Activated CD8-positive, alpha-beta memory T cell treated with anti-CD3 and anti-CD28 coated beads, Interleukin-2, amount 10 ng/mL, durations not matched to agents 7 days and 5 days (primary cell): ENCODE data around the gene SORCS1. TPM values are rescaled to one million over a fixed set of nuclear protein-coding genes. Genes with fewer than 3 reads are reported as not detected.

Experiments used
- ATAC-seq: fragments of 150-1000 bp; cut with Tn5 transposase; one replicate; pipeline ENCODE4 v1.10.0; 2021; ENCODE audit warnings: moderate library complexity
- CTCF ChIA-PET: fragments of 350-600 bp; sonication (Branson Sonifier 250); formaldehyde crosslinking; loops from one replicate; lab custom pipeline; 2021; ENCODE audit warnings: antibody characterized with exemption; lab: Charles Lee
- DNase-seq: peaks from one replicate; pipeline ENCODE4 v3.0.0-alpha.2; 2020
- H3K27ac Mint-ChIP-seq: one replicate; pipeline ENCODE4 v1.8.0; 2021; ENCODE audit warnings: mild to moderate bottlenecking, mixed read lengths
- H3K27me3 Mint-ChIP-seq: one replicate; pipeline ENCODE4 v1.8.0; 2021; ENCODE audit warnings: mixed read lengths
- H3K36me3 Mint-ChIP-seq: one replicate; pipeline ENCODE4 v1.8.0; 2021; ENCODE audit warnings: mild to moderate bottlenecking, mixed read lengths
- H3K4me1 Mint-ChIP-seq: one replicate; pipeline ENCODE4 v1.8.0; 2021; ENCODE audit warnings: mixed read lengths
- H3K4me3 Mint-ChIP-seq: one replicate; pipeline ENCODE4 v1.8.0; 2021; ENCODE audit warnings: mild to moderate bottlenecking, moderate library complexity, mixed read lengths
- H3K9me3 Mint-ChIP-seq: one replicate; pipeline ENCODE4 v1.8.0; 2022; ENCODE audit warnings: low read depth, mixed read lengths
- total RNA-seq, 2 experiments: library from RNA; stranded (reverse); gene quantifications; one replicate each; pipeline ENCODE4 v1.2.3, GENCODE V29; 2021

Gene SORCS1
- total RNA-seq, 2 experiments from 2014 or later = not detected

- no peak for DNase-seq
Measured at GRCh38 chr10:107144490-107144889, 20.0 kb downstream of the SORCS1 start.

GRCh38 chr10:107141524-107142061, 22.9 kb downstream of the SORCS1 start:
- Mint-ChIP-seq H3K27me3 (no peaks in the 10 kb centered on the region), H3K9me3 (peaks cover 7% of the 10 kb centered on the region), H3K4me1 (no peaks in the 10 kb centered on the region), H3K27ac (no peak overlapping the region), H3K36me3 (no peaks in the 10 kb centered on the region), H3K4me3 (no peak overlapping the region)
- CTCF ChIA-PET = no interaction called here
- ATAC-seq (no peak), DNase-seq (no peak)

More at GRCh38 chr10:107144490-107144889, 20.0 kb downstream of the SORCS1 start:
- H3K27ac Mint-ChIP-seq = no peak overlapping the region
- no peaks in the 10 kb centered on the region for H3K36me3 Mint-ChIP-seq
- no peaks in the 10 kb centered on the region for H3K4me1 Mint-ChIP-seq
- peaks cover 6% of the 10 kb centered on the region for H3K9me3 Mint-ChIP-seq
- ATAC-seq = no peak
- CTCF ChIA-PET = no interaction called here
- no peak overlapping the region for H3K4me3 Mint-ChIP-seq
- no peaks in the 10 kb centered on the region for H3K27me3 Mint-ChIP-seq

- H3K9me3 Mint-ChIP-seq = peaks cover 7% of the 10 kb centered on the region
- ATAC-seq (no peak), DNase-seq (no peak)
- no peak overlapping the region for H3K27ac Mint-ChIP-seq
- no peaks in the 10 kb centered on the region for H3K36me3 Mint-ChIP-seq
- H3K4me3 Mint-ChIP-seq = no peak overlapping the region
- no peaks in the 10 kb centered on the region for H3K4me1 Mint-ChIP-seq
- CTCF ChIA-PET = no interaction called here
- no peaks in the 10 kb centered on the region for H3K27me3 Mint-ChIP-seq
Measured at GRCh38 chr10:107139237-107139636, 25.3 kb downstream of the SORCS1 start.

DNA sequence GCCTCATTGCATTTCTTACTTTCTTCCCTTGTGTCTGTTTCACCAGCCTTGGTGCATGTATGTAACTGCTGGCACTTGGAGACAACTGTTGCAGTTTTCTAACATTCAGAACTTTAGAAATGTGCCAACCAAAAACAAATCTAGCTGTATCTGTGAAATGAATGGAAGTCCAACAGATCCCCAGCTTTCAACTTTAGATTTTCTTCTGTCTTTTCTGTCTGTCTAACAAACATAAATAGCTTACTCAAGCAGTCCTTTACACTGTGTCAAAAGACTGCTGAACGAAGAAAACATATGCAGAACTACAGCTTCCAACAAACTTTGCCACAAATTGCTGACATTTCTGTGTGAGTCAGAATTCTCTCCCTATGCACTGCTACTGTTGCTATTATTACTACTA, 30.9 kb downstream of the SORCS1 start:
- Mint-ChIP-seq H3K4me1 (no peaks in the 10 kb centered on the region), H3K27ac (no peak overlapping the region), H3K36me3 (no peaks in the 10 kb centered on the region), H3K27me3 (no peaks in the 10 kb centered on the region), H3K4me3 (no peak overlapping the region), H3K9me3 (peaks cover 15% of the 10 kb centered on the region)
- no peak for ATAC-seq
- DNase-seq = no peak
- CTCF ChIA-PET = no interaction called here

GRCh38 chr10:107129000-107129399, 35.5 kb downstream of the SORCS1 start:
- Mint-ChIP-seq H3K4me3 (no peak overlapping the region), H3K4me1 (no peaks in the 10 kb centered on the region), H3K9me3 (peaks cover 16% of the 10 kb centered on the region), H3K27me3 (no peaks in the 10 kb centered on the region), H3K36me3 (no peaks in the 10 kb centered on the region), H3K27ac (no peak overlapping the region)
- no peak for ATAC-seq
- no peak for DNase-seq
- CTCF ChIA-PET = no interaction called here

- no peak for ATAC-seq
- Mint-ChIP-seq H3K4me3 (no peak overlapping the region), H3K4me1 (no peaks in the 10 kb centered on the region), H3K36me3 (no peaks in the 10 kb centered on the region), H3K9me3 (peaks cover 15% of the 10 kb centered on the region), H3K27me3 (no peaks in the 10 kb centered on the region), H3K27ac (no peak overlapping the region)
- DNase-seq = no peak
- CTCF ChIA-PET = no interaction called here
Measured at GRCh38 chr10:107126512-107127065, 37.9 kb downstream of the SORCS1 start.

GRCh38 chr10:107122703-107123102, 41.8 kb downstream of the SORCS1 start:
- Mint-ChIP-seq H3K4me1 (no peaks in the 10 kb centered on the region), H3K4me3 (no peak overlapping the region), H3K36me3 (no peaks in the 10 kb centered on the region), H3K27ac (no peak overlapping the region), H3K27me3 (no peaks in the 10 kb centered on the region), H3K9me3 (peaks cover 5% of the 10 kb centered on the region)
- ATAC-seq (no peak), DNase-seq (no peak)
- CTCF ChIA-PET = no interaction called here

DNA sequence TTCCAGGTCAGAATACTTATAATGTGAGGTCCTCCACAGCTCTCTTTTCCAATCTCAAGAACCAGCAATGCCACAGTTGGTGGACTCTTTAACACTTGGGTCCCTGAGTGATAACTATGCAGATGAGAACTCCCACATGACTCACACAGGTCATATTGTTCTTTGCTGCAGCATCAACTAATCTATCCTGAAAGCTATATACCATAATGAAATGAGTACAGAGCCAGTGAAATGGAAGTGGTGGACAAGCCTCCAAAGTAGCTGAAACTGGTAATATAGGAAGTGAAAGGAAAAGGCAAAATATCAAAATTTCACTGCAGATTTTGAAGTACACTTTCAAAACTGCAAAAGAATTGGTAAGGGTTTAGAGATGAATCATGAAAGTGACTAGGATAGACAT, 45.6 kb downstream of the SORCS1 start:
- H3K4me3 Mint-ChIP-seq = no peak overlapping the region
- no peaks in the 10 kb centered on the region for H3K36me3 Mint-ChIP-seq
- no peaks in the 10 kb centered on the region for H3K27me3 Mint-ChIP-seq
- H3K27ac Mint-ChIP-seq = no peak overlapping the region
- CTCF ChIA-PET = interaction anchor here (0.5 kb wide), 1 partner anchor 1473 kb away, joined by 3 read pairs; no protein-coding TSS in a partner anchor
- H3K9me3 Mint-ChIP-seq = peaks cover 4% of the 10 kb centered on the region
- DNase-seq (no peak), ATAC-seq (no peak)
- no peaks in the 10 kb centered on the region for H3K4me1 Mint-ChIP-seq

- no peaks in the 10 kb centered on the region for H3K4me1 Mint-ChIP-seq
- ATAC-seq = no peak
- H3K27ac Mint-ChIP-seq = no peak overlapping the region
- H3K4me3 Mint-ChIP-seq = no peak overlapping the region
- H3K27me3 Mint-ChIP-seq = no peaks in the 10 kb centered on the region
- no peak for DNase-seq
- no peaks in the 10 kb centered on the region for H3K36me3 Mint-ChIP-seq
- CTCF ChIA-PET = no interaction called here
- peaks cover 7% of the 10 kb centered on the region for H3K9me3 Mint-ChIP-seq
Measured at GRCh38 chr10:107104026-107104652, 60.4 kb downstream of the SORCS1 start.

GRCh38 chr10:107103174-107104025, 61.1 kb downstream of the SORCS1 start:
- CTCF ChIA-PET = no interaction called here
- DNase-seq (no peak), ATAC-seq (no peak)
- H3K36me3 Mint-ChIP-seq = no peaks in the 10 kb centered on the region
- no peaks in the 10 kb centered on the region for H3K27me3 Mint-ChIP-seq
- H3K27ac Mint-ChIP-seq = no peak overlapping the region
- no peaks in the 10 kb centered on the region for H3K4me1 Mint-ChIP-seq
- peaks cover 7% of the 10 kb centered on the region for H3K9me3 Mint-ChIP-seq
- no peak overlapping the region for H3K4me3 Mint-ChIP-seq

GRCh38 chr10:107098326-107098725, 66.2 kb downstream of the SORCS1 start:
- peaks cover 9% of the 10 kb centered on the region for H3K9me3 Mint-ChIP-seq
- CTCF ChIA-PET = no interaction called here
- no peaks in the 10 kb centered on the region for H3K36me3 Mint-ChIP-seq
- H3K4me3 Mint-ChIP-seq = no peak overlapping the region
- no peak for DNase-seq
- H3K27ac Mint-ChIP-seq = no peak overlapping the region
- ATAC-seq = no peak
- no peaks in the 10 kb centered on the region for H3K4me1 Mint-ChIP-seq
- H3K27me3 Mint-ChIP-seq = no peaks in the 10 kb centered on the region

- no peak overlapping the region for H3K4me3 Mint-ChIP-seq
- no peak overlapping the region for H3K27ac Mint-ChIP-seq
- peaks cover 12% of the 10 kb centered on the region for H3K9me3 Mint-ChIP-seq
- no peaks in the 10 kb centered on the region for H3K27me3 Mint-ChIP-seq
- H3K4me1 Mint-ChIP-seq = no peaks in the 10 kb centered on the region
- CTCF ChIA-PET = no interaction called here
- DNase-seq (no peak), ATAC-seq (no peak)
- H3K36me3 Mint-ChIP-seq = no peaks in the 10 kb centered on the region
Measured at GRCh38 chr10:107094824-107095522, 69.5 kb downstream of the SORCS1 start.

- no peaks in the 10 kb centered on the region for H3K36me3 Mint-ChIP-seq
- H3K9me3 Mint-ChIP-seq = peaks cover 14% of the 10 kb centered on the region
- CTCF ChIA-PET = no interaction called here
- H3K4me1 Mint-ChIP-seq = no peaks in the 10 kb centered on the region
- no peak for DNase-seq
- ATAC-seq = no peak
- no peaks in the 10 kb centered on the region for H3K27me3 Mint-ChIP-seq
- no peak overlapping the region for H3K4me3 Mint-ChIP-seq
- H3K27ac Mint-ChIP-seq = no peak overlapping the region
Measured at GRCh38 chr10:107092321-107092720, 72.2 kb downstream of the SORCS1 start.
